ENCODE measurements around the gene PCNX4. TPM values are rescaled to one million over a fixed set of nuclear protein-coding genes. Genes with fewer than 3 reads are reported as not detected.
A peak's percentile ranks its signal among the peaks of the same experiment; 100 is the strongest.

PCNX4 gene
- total RNA-seq, 2 donors from 2014 or later = 17.9 to 33.9 TPM

DNA sequence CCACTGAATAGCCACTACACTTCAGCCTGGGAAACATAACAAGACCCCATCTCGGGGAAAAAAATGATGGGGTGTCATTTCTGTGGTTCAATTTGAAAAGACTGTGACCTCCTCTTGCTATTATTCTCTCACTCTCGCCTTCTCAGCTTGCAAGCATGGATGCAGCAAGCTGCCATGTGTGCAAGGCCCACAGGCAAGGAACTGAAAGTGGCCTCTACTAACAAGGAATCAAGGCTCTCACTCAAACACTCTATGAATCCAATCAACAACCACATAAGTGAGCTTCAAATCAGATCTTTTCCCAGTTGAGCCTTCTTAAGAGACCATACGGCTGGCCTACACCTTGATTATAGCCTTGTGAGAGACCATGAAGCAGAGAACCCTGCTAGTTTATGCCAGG, 91.4 kb downstream of the PCNX4 start:
- Mint-ChIP-seq H3K36me3 (no peaks in the 10 kb centered on the region), H3K9me3 (peaks cover 0 to 4% of the 10 kb centered on the region in 2 donors), H3K27ac (peak overlapping the region in 1 of 2 donors; percentile 88)
- no peak for ATAC-seq
- DNase-seq (ENCODE audit: low spot score in 2 of 2) = no peak

DNA sequence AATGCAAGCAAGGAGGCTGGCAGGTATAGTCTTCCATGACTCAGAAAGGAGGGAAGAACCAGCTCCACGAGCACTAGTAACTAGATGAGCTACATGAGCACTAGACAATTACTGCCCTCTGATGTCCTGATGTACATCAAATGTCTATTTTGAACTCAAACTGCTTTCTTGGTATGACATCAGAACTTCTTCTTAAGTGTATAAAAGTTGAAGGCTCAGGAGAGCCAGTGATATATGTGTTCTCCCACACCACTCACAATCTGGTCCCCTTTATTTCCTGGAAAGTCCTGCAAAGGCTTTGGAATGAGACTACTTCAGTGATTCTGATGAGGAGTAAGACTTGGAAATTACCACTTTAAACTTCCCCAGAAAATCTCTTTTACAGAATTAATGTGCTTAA, 92.0 kb downstream of the PCNX4 start:
- no peak for DNase-seq (ENCODE audit: low spot score in 2 of 2)
- peak overlapping the region; percentile 66 to 88 for H3K27ac Mint-ChIP-seq
- no peaks in the 10 kb centered on the region for H3K36me3 Mint-ChIP-seq
- peak; percentile 82 to 91 for ATAC-seq
- peaks cover 0 to 4% of the 10 kb centered on the region in 2 donors for H3K9me3 Mint-ChIP-seq

DNA sequence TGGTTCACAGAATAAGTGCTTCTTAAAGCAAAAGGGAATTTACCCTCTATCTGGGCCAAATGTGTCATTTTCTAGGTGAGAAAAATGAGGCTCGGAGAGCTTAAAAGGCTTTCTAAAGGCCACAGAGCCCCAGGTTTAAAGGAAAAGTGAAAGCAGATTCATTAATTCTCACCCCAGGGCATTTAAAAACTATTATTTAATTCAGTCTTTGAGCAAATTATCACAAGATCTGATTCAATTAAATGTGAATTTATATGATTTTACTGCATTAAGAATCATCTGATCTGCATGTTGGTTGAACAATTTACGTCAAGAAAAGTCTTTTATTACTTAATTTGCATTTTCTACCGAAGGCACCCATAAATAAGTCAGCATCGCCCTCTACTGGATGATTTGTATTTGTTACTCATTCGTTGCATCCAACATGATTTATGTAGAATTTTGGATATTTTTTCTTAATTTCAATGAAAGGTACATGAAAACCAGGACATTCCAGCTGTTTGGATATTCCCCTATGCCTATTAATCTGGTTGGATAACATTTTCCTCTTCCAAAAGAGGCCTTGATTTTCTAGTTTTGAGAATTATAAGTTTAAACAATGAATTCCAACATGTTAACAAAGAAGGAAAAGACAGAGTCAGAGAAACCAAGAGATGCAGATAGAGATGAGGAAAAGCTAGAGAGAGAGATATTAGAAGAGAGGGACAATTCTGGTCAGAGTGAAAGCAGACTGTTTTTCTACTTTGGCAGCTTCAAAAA, 92.6 kb downstream of the PCNX4 start:
- peaks cover 0 to 4% of the 10 kb centered on the region in 2 donors for H3K9me3 Mint-ChIP-seq
- no peak for DNase-seq (ENCODE audit: low spot score in 2 of 2)
- ATAC-seq = peak; percentile 72 to 88
- no peaks in the 10 kb centered on the region for H3K36me3 Mint-ChIP-seq
- H3K27ac Mint-ChIP-seq = peak overlapping the region; percentile 66 to 88

DNA sequence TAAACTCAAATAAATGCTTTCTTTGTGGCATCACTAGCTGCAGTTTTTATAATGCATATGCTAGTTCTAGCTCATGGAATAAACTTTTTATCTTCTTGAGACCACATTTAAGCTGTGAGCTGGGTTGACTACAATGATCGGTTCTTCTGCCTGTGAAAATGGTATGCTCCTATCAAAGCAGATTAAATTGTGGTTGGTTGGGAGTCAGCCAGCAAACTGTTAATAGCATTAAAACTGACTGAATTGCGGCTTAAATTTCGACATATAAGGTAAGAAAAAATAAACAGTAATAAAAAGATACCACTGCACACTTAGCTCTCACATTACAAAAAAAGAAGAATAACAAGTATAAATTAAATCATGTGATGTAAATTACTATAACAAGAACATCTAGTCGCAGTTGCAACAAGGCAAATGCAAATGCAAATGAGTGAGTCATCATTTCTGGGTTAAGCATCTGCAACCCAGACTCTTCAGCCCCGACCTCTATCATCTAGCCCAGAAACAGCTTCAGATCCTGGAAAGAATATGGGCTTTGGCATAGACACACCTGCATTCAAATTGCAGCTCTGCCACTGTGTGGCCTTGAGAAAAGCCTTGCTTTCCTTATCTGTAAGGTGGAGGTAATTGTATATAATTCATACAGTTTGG, 93.3 kb downstream of the PCNX4 start:
- ATAC-seq (no peak), DNase-seq (ENCODE audit: low spot score in 2 of 2) (no peak)
- peaks cover 0 to 4% of the 10 kb centered on the region in 2 donors for H3K9me3 Mint-ChIP-seq
- H3K36me3 Mint-ChIP-seq = no peaks in the 10 kb centered on the region
- H3K27ac Mint-ChIP-seq = peak overlapping the region in 1 of 2 donors; percentile 88

DNA sequence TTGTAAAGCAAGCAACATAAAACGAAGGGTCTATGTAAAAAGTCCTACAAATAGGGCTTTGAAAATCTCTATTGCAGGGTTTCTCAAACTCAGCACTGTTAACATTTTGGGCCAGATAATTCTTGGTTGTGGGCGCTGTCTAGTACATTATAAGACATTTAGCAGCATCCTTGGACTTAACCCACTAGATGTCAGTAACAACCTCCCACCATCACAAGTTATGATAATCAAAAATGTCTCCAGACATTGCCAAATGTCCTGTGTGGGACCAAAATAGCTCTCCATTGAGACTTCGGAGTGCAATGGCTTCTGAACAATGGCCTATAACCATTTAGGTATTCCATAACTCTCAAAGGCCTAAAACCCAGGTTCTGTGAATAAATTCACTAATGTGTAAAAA, 96.4 kb downstream of the PCNX4 start:
- no peak for ATAC-seq
- Mint-ChIP-seq H3K36me3 (no peaks in the 10 kb centered on the region), H3K9me3 (no peaks in the 10 kb centered on the region), H3K27ac (no peak overlapping the region)
- no peak for DNase-seq (ENCODE audit: low spot score in 2 of 2)

DNA sequence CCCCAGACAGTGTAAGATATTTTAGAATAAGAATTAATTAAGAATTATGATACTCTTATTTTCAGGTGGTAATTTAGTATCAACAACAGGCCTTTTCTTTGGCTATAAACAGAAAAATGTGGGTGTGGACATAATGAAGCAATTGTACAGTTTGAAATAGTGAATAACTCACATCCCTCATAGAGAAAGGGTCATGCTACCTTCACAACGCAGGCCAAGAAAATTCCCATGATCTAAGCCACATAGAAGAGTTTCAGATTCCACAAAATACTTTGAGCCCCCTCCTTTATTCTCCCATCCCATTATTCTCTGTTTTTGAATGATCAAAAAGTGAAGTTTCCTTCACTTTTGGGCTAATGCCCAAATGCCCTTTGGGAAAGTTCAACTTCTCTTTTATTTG, 97.0 kb downstream of the PCNX4 start:
- no peak for ATAC-seq
- H3K27ac Mint-ChIP-seq = no peak overlapping the region
- no peaks in the 10 kb centered on the region for H3K36me3 Mint-ChIP-seq
- no peaks in the 10 kb centered on the region for H3K9me3 Mint-ChIP-seq
- DNase-seq (ENCODE audit: low spot score in 2 of 2) = no peak

DNA sequence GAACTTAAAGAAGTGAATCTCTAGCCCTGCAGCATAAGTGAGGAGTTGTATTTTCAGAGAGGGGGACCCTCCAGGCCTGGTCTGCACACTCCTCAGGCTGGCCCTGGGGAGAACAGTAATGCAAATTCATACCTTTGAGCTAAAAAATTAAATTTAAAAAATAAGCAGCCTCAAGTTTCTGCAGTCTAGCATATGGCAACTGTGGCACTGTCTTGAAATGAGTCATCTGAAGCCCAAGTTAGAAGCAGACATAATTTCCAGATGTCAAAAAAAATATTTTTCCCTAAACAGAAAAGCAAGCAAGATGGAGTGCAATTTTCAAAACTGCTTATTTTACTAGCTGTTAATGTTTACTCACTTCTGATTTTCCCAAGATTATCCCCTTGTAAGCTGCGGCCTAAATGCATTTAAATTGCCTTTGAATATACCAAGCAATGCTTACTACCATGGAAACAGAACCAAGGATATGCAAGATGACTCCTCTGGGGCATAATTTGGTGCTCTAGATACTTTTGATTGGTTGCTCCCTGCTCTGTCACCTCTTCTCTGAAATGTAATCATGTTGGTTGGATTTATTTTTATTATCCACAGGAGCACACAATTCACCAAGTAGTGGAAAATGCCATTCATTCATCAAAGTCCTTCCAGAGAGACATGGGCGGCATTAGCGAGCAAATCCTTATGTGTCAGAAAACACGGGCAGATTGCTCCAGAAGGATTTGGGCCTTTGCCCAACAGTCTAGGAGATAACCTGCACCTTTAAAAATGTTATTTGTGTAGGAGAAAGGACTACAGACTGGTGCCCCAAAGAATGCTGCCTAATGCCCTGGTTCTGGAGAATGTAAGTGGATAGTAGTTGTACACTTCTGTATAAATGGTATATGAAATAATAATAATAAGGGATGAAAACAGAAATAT, 98.5 kb downstream of the PCNX4 start:
- DNase-seq (ENCODE audit: low spot score in 2 of 2) (no peak), ATAC-seq (no peak)
- Mint-ChIP-seq H3K36me3 (no peaks in the 10 kb centered on the region), H3K9me3 (no peaks in the 10 kb centered on the region), H3K27ac (no peak overlapping the region)

DNA sequence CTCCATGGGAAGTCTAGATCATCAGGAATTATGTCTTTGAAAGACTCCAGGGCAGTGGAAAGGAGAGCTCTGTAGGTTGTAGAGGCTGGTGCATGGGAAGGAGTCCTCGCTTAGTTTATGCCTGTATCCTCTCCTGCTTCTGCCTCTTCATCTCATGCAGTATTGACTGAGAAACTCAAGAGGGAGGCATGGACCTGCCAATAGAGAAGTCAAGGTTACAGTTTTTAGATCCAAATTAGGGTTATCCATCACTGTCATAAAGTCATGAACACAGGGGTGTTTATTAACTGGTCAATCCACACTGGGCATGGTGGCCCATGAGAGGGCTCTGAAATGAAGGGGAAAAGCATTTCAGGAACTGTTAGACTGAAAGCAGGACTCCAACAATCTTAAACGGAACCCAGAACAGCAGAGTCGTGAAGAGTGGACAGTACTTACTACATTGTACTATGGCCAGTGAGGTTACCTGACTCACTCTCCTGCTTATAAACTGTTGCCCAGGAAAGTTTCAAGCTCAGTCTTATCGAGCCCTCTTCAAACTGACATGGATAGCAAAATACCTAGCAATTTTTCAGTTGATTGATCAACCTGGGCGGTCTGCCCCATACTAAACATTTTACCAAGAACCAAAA, 103.6 kb downstream of the PCNX4 start:
- no peak for DNase-seq (ENCODE audit: low spot score in 2 of 2)
- peak in 1 of 2 donors; percentile 13 for ATAC-seq
- Mint-ChIP-seq H3K36me3 (peaks cover 14 to 20% of the 10 kb centered on the region in 2 donors), H3K9me3 (peaks cover 16 to 20% of the 10 kb centered on the region in 2 donors), H3K27ac (no peak overlapping the region)

DNA sequence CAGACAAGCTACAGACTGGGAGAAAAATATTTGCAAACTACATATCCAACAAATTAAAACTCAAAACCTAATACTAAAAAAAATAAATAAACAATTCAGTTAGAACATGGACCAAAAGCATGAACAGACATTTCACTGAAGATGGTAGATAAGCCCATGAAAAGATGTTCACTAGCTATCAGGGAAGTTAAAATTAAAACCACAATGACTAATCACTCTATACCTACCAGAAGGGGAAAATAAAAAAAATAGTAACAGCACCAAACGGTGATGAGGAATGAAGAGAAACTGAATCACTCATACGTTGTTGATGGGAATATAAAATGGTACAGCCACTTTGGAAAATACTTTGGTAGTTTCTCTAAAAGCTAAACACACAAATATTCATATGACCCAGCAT, 104.6 kb downstream of the PCNX4 start:
- peak overlapping the region in 1 of 2 donors; percentile 64 for H3K27ac Mint-ChIP-seq
- ATAC-seq (peak; percentile 63 to 68), DNase-seq (ENCODE audit: low spot score in 2 of 2) (no peak)

DNA sequence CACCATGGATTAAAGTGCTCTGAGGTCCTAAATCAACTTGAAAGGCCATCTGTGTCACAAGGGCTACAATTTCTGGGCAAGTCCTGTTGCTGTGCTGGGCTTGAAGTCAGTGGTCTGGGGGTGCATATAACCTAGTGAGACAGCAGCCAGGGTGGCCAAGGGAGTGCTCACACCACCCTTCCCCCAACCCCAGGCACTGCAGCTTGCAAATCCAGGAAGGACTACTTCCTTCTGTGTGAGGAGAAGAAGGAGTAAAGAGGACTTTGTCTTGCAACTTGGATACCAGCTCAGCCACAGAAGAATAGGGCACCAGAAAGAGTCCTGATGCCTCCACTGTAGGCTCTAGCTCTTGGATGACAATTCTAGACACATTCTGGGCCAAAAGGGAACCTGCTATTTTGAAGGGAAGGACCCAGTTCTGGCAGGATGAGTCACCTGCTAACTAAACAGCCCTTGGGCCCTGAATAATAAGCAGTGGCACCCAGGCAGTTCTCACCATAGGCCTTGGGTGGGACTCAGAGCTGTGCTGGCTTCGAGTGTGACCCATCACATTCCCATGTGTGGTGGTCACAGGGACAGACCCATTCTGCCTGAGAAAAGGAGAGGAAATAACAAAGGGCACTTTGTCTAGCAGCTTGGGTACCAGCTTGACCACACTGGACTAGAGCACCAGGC, 106.0 kb downstream of the PCNX4 start:
- Mint-ChIP-seq H3K9me3 (peaks cover 16 to 20% of the 10 kb centered on the region in 2 donors), H3K27ac (no peak overlapping the region), H3K36me3 (peaks cover 14 to 20% of the 10 kb centered on the region in 2 donors)
- peak in 1 of 2 donors; percentile 34 for ATAC-seq
- no peak for DNase-seq (ENCODE audit: low spot score in 2 of 2)

More for the DNA sequence above, 104.6 kb downstream of the PCNX4 start:
- H3K9me3 Mint-ChIP-seq = peaks cover 16 to 20% of the 10 kb centered on the region in 2 donors
- H3K36me3 Mint-ChIP-seq = peaks cover 14 to 20% of the 10 kb centered on the region in 2 donors

DNA sequence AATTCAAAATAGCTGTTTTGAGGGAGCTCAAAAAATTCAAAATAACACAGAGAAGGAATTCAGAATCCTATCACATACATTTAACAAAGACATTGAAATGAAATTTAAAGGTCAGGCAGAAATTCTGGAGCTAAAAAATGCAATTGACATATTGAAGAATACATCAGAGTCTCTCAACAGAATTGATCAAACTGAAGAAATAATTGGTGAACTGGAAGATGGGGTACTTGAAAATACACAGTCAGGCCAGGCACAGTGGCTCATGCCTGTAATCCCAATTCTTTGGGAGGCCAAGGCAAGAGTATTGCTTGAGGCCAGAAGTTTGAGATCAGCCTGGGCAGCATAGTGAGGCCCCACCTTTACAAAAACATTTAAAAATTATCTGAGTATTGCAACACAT, 107.6 kb downstream of the PCNX4 start:
- Mint-ChIP-seq H3K27ac (no peak overlapping the region), H3K9me3 (peaks cover 16 to 20% of the 10 kb centered on the region in 2 donors), H3K36me3 (peaks cover 14 to 20% of the 10 kb centered on the region in 2 donors)
- ATAC-seq = no peak
- no peak for DNase-seq (ENCODE audit: low spot score in 2 of 2)

DNA sequence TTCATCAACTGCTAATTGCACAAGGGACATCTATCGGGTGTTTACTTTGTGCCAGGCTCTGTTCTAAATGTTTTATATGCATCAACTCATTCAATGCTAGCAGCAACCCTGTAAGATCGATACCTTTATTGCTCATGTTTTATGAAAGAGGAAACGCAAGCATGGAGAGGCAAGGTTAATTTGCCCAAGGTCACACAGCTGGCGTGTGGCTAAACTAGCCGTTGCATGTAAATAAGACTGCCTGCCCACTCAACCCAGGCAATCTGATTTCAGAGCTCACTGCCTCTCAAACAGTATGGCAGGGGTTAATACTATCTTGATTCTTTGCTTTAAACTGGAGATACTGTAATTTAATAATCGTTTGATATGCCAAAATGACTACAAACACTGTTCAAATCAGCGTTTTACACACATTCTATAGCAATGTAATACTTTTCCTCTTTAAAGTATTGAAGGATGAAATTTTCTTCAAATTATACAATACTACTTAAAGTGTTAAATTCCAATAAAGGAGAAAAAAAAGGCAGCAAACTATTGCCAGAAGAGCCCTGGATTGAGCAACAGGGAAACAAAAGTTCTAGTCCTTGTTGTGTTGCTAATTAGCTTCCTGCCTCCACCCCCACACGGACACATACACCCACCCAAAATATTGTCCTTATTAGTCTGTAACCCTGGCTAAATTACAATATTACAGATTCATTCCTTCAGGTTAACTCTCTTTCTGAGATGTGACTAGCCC, 112.5 kb downstream of the PCNX4 start:
- no peak for DNase-seq (ENCODE audit: low spot score in 2 of 2)
- ATAC-seq = no peak
- H3K27ac Mint-ChIP-seq = no peak overlapping the region
- peaks cover 7% of the 10 kb centered on the region in 2 donors for H3K36me3 Mint-ChIP-seq
- peaks cover 6 to 10% of the 10 kb centered on the region in 2 donors for H3K9me3 Mint-ChIP-seq

DNA sequence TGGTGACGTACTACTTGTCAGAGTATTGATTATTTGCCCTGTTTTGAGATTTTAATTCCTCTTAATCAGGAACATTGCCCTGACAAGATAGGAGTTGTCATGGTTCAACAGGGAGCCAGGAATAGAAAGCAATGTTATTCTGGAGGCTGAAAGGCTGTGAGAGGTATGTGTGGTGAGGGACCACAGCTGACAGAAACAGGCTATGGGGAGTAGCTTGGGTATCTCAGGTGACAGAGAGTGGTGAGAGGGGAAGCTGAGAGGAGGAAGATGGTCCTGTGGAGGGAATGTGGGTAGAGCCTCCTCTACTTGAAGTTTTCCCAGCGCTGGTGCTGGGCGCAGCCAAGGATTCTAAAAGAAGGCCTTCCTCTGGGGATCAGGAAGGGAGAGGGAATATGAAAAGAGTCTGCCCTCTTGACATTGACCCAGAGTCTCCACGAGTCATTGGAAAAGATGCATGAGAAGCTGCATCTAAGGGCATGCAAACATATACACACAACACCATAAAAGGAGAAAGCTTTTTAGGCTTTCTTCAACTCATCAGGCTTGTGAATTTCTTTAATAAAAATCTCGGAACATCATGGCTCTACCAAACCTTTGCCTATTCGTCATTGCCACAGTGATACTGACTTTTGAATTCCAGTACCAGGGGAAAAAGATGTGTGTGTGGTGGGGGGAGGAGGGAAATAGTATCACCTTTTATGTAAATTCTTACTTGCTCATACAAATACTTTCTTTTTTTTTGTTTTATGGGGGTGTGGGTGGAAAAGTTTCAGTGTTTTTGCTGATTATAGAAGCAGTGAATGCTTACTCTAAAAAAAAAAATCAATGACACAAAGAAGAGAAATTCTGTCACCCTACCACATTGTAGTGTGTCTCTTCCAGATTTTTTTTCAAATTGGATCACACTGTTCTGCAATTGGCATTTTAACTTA, 113.4 kb downstream of the PCNX4 start:
- Mint-ChIP-seq H3K36me3 (no peaks in the 10 kb centered on the region), H3K27ac (peak overlapping the region in 1 of 2 donors; percentile 52), H3K9me3 (peaks cover 0 to 6% of the 10 kb centered on the region in 2 donors)
- ATAC-seq (peak in 1 of 2 donors; percentile 66), DNase-seq (ENCODE audit: low spot score in 2 of 2) (no peak)

DNA sequence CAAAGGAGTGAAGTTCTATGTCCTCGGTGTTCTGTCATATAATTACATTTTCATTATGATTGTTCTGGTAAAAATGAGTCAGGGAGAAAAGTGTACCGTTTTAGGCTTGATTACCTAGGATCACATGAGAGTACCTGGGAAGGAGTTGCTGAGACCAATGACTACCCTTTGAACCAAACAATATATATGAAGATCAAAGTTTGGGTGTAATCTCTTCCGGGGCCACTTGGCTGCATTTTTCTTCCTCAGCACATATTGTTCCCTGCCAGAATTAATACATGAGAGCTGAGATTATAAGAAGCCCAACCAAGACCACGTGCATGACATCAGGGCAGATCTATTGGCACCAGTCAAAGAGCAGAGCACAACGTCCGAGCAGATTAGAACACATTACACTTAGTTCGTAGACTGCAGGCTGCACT, 114.5 kb downstream of the PCNX4 start:
- DNase-seq (ENCODE audit: low spot score in 2 of 2) (no peak), ATAC-seq (peak in 1 of 2 donors; percentile 77)
- H3K36me3 Mint-ChIP-seq = no peaks in the 10 kb centered on the region
- H3K27ac Mint-ChIP-seq = no peak overlapping the region
- H3K9me3 Mint-ChIP-seq = peaks cover 0 to 6% of the 10 kb centered on the region in 2 donors
